T-cell (primary cell): ENCODE data around the gene TMEM181. TPM values are rescaled to one million over a fixed set of nuclear protein-coding genes. Genes with fewer than 3 reads are reported as not detected.

ENCODE experiments used
- ATAC-seq, 4 experiments: fragments of 200-7000 bp in 3 of 4; fragments of 150-1000 bp in 1 of 4; cut with Tn5 transposase; replicated peaks in 1 of 4; 1 replicate in 3 of 4; 2 replicates in 1 of 4; pipeline ENCODE4 v1.10.0; 2021; ENCODE audit warnings: moderate library complexity in 3 of 4, mild to moderate bottlenecking in 2 of 4, moderate number of reproducible peaks in 1 of 4
- CTCF ChIA-PET, 2 donors: fragments of 300-600 bp; sonication (Branson Sonifier 250); formaldehyde crosslinking; loops; one replicate each; lab custom pipeline; 2022; ENCODE audit warnings: antibody characterized with exemption in 2 of 2; lab: Charles Lee
- POLR2A ChIA-PET, 2 donors: fragments of 300-600 bp; sonication (Branson Sonifier 250); formaldehyde crosslinking; loops; one replicate each; lab custom pipeline; 2022; ENCODE audit warnings: antibody characterized with exemption in 2 of 2; lab: Charles Lee
- DNase-seq, 35 experiments: peaks; one replicate each; pipeline versions ENCODE4 v3.0.0 to v3.0.0-alpha.2; 2013 to 2023
- H3K27ac ChIP-seq: one replicate; pipeline ENCODE4 v1.5.1; 2013; ENCODE audit warnings: low read length
- H3K27me3 ChIP-seq, 2 experiments: replicated peaks in 1 of 2; 1 replicate in 1 of 2; 2 replicates in 1 of 2; pipeline versions ENCODE4 v1.6.1 to v1.7.0; 2013; ENCODE audit warnings: low read length in 1 of 2, mixed read lengths in 1 of 2; ENCODE audit not compliant: control insufficient read depth in 2 of 2, insufficient read depth in 2 of 2; ENCODE audit errors: extremely low read depth in 1 of 2
- H3K36me3 ChIP-seq, 2 donors: 1 replicate in 1 of 2; 2 replicates in 1 of 2; pipeline versions ENCODE4 v1.6.1 to v1.7.0; 2013; ENCODE audit warnings: low read length in 1 of 2; ENCODE audit not compliant: control insufficient read depth in 2 of 2, insufficient read depth in 1 of 2; ENCODE audit errors: extremely low read depth in 1 of 2
- H3K4me1 ChIP-seq, 2 experiments: 1 replicate in 1 of 2; 2 replicates in 1 of 2; pipeline versions ENCODE4 v1.6.1 to v1.7.0; 2013; ENCODE audit warnings: low read length in 2 of 2, mixed read lengths in 1 of 2; ENCODE audit not compliant: insufficient read depth in 2 of 2, control insufficient read depth in 1 of 2; ENCODE audit errors: extremely low read depth in 1 of 2
- H3K4me3 ChIP-seq, 2 donors: 1 replicate in 1 of 2; 2 replicates in 1 of 2; pipeline versions ENCODE4 v1.5.1 to v1.7.0; 2013; ENCODE audit warnings: mild to moderate bottlenecking in 2 of 2, low read length in 1 of 2, moderate library complexity in 1 of 2; ENCODE audit not compliant: control insufficient read depth in 1 of 2; ENCODE audit errors: extremely low read depth in 1 of 2
- H3K9me3 ChIP-seq: 2 replicates; pipeline ENCODE4 v1.7.0; 2013
- H3K27ac Mint-ChIP-seq, 2 donors: one replicate each; pipeline ENCODE4 v1.8.0; 2020 to 2021; ENCODE audit warnings: mild to moderate bottlenecking in 2 of 2, mixed read lengths in 2 of 2
- H3K27me3 Mint-ChIP-seq, 2 donors: one replicate each; pipeline ENCODE4 v1.8.0; 2021 to 2022; ENCODE audit warnings: mixed read lengths in 2 of 2
- H3K36me3 Mint-ChIP-seq: one replicate; pipeline ENCODE4 v1.8.0; 2021; ENCODE audit warnings: mixed read lengths
- H3K4me1 Mint-ChIP-seq, 3 donors: one replicate each; pipeline ENCODE4 v1.8.0; 2020 to 2022; ENCODE audit warnings: mixed read lengths in 3 of 3, mild to moderate bottlenecking in 1 of 3
- H3K4me3 Mint-ChIP-seq, 3 donors: one replicate each; pipeline ENCODE4 v1.8.0; 2020 to 2022; ENCODE audit warnings: mild to moderate bottlenecking in 3 of 3, mixed read lengths in 3 of 3, moderate library complexity in 3 of 3
- H3K9me3 Mint-ChIP-seq, 3 donors: one replicate each; pipeline ENCODE4 v1.8.0; 2020 to 2022; ENCODE audit warnings: mixed read lengths in 3 of 3
- WGBS: methylation state at CpG from one replicate; pipeline ENCODE4 v1.1.5; 2013; ENCODE audit warnings: missing lambda C conversion rate; ENCODE audit not compliant: insufficient coverage; 5-methylcytosine and 5-hydroxymethylcytosine counted together
- total RNA-seq, 35 experiments: library from RNA in 6 of 35; stranded (reverse) in 6 of 35; fragments of 120-200 nt in 1 of 35; gene quantifications; one replicate each; pipeline versions ENCODE4 v1.2.1 to v1.2.4 and lab custom pipeline; 2013 to 2026

TMEM181 gene
- total RNA-seq, 5 donors from 2014 or later (not counting 1 experiment from before 2014, with no cell fraction given) = 15.9 to 21.5 (median 19.9) TPM

DNA sequence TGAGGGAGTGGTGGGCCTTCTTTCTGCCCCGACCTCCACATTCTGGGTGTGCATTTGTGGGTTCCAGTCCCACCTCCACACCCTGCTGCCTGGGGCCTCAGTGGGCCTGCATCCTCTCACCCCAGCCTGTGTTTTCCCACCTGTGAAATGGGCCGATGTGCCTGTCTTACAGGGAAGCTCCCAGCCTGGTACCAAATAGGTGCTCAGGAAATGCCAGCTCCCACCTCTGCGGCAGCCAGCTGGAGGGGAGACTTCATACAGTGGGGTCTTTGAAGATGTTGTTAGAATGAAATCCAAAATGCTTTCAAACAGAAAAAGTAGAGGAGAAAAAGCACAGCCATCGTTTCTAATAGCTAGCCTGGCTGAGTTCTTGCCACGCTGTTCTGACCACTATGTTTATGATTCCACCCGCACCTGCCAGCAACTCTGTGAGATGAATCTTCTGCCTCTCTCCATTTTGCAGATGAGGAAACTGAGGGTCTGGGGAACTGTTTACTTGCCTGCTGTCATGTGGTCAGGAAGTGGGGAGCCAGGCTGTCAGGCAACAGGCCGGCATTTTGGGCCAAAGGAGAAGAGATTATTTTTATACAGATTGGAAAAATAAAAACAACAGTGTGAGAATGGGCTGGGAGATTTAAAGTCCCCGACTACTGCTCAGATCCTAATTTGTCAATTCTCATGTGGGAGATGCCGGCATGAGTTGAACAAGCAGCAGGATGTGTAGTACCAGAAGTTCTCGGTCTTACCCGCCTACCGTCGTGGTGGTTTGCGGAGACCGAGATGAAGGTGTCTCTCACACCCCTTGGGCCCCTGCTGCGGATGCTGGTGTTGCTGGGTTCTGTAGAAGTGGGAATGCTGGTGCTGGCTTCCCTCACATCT lies 4.6 kb downstream of the TMEM181 start:
- peak in 27 of 35 experiments; percentile 13 to 66 (median 34) for DNase-seq
- ChIA-PET POLR2A (interaction anchor here in 1 of 2 donors (0.5 kb wide), 1 partner anchor 160 kb away, joined by 5 read pairs; no protein-coding TSS in a partner anchor), CTCF (interaction anchor here in 1 of 2 donors (1.1 kb wide), 1 partner anchor 46 kb away, joined by 3 read pairs; no protein-coding TSS in a partner anchor)
- H3K4me3 ChIP-seq = peak overlapping the region in 1 of 2 donors; percentile 25
- H3K9me3 ChIP-seq = no peaks in the 10 kb centered on the region
- peak overlapping the region; percentile 69 for H3K27ac ChIP-seq
- no peaks in the 10 kb centered on the region for H3K9me3 Mint-ChIP-seq
- peaks cover 75 to 84% (median 78%) of the 10 kb centered on the region in 3 donors for H3K4me1 Mint-ChIP-seq
- peak in 1 of 4 experiments; percentile 14 for ATAC-seq
- H3K36me3 ChIP-seq = peaks cover 0 to 5% of the 10 kb centered on the region in 2 donors
- peaks cover 3% of the 10 kb centered on the region for H3K36me3 Mint-ChIP-seq
- no peaks in the 10 kb centered on the region for H3K27me3 Mint-ChIP-seq
- no peaks in the 10 kb centered on the region for H3K27me3 ChIP-seq
- H3K27ac Mint-ChIP-seq = peak overlapping the region; percentile 88 to 98
- H3K4me1 ChIP-seq = peaks cover 18 to 91% of the 10 kb centered on the region in 2 experiments
- peak overlapping the region; percentile 48 to 71 (median 54) for H3K4me3 Mint-ChIP-seq
- WGBS = 27% methylated on average over 3 of the region's 16 CpGs

- Histone ChIP-seq H3K4me3 (peak overlapping the region in 1 of 2 donors; percentile 25), H3K9me3 (no peaks in the 10 kb centered on the region), H3K27ac (peak overlapping the region; percentile 69), H3K36me3 (peaks cover 0 to 5% of the 10 kb centered on the region in 2 donors), H3K4me1 (peaks cover 18 to 94% of the 10 kb centered on the region in 2 experiments), H3K27me3 (no peaks in the 10 kb centered on the region)
- Mint-ChIP-seq H3K4me3 (peak overlapping the region; percentile 48 to 71 (median 54)), H3K27me3 (no peaks in the 10 kb centered on the region), H3K9me3 (no peaks in the 10 kb centered on the region), H3K27ac (peak overlapping the region; percentile 88 to 98), H3K4me1 (peaks cover 80 to 89% (median 84%) of the 10 kb centered on the region in 3 donors), H3K36me3 (peaks cover 6% of the 10 kb centered on the region)
- ATAC-seq = peak in 1 of 4 experiments; percentile 1
- CTCF ChIA-PET = interaction anchor here in 1 of 2 donors (1.1 kb wide), 1 partner anchor 46 kb away, joined by 3 read pairs; no protein-coding TSS in a partner anchor
- POLR2A ChIA-PET = no interaction called here
- WGBS = 69% methylated on average over 8 of the region's 9 CpGs
- no peak for DNase-seq
Observed at GRCh38 chr6:158565122-158565429, 5.2 kb downstream of the TMEM181 start.

DNA sequence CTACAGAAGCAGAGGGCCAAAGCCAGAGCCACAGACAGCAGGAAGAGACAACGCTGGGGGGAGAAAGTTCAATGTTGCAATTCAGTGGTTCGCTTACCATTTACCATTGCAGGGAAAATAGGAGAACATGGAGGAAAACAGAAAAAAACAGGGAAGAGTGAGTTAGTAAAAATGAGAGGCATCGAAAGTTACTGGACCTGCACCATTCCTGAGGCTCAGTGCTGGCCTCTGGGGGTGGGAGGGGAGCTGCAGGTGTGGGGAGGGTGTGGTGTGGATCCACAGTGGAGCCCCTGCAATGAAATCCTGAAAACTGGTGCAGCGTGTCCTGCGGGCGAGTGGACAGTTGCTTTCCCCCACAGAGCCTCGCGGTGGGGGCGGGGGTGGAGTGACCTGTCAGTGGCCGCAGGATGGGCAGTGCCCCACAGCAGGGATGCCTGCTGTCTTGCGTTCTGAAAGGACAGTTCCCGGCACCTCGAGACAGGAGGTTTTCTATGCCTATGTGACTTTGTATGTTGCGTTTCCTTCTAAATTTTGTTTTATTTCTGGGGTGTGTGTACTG lies 5.7 kb downstream of the TMEM181 start:
- 86% methylated on average over 13 of the region's 14 CpGs for WGBS
- H3K27me3 ChIP-seq = no peaks in the 10 kb centered on the region
- peak overlapping the region; percentile 69 for H3K27ac ChIP-seq
- H3K27me3 Mint-ChIP-seq = no peaks in the 10 kb centered on the region
- ATAC-seq = no peak
- no peaks in the 10 kb centered on the region for H3K9me3 Mint-ChIP-seq
- peaks cover 8% of the 10 kb centered on the region for H3K36me3 Mint-ChIP-seq
- H3K27ac Mint-ChIP-seq = peak overlapping the region; percentile 88 to 98
- CTCF ChIA-PET = no interaction called here
- peaks cover 18 to 98% of the 10 kb centered on the region in 2 experiments for H3K4me1 ChIP-seq
- peaks cover 0 to 6% of the 10 kb centered on the region in 2 donors for H3K36me3 ChIP-seq
- peak overlapping the region in 1 of 3 donors; percentile 78 for H3K4me3 Mint-ChIP-seq
- POLR2A ChIA-PET = no interaction called here
- peaks cover 82 to 91% (median 84%) of the 10 kb centered on the region in 3 donors for H3K4me1 Mint-ChIP-seq
- H3K4me3 ChIP-seq = peak overlapping the region in 1 of 2 donors; percentile 25
- no peaks in the 10 kb centered on the region for H3K9me3 ChIP-seq
- DNase-seq = no peak

DNA sequence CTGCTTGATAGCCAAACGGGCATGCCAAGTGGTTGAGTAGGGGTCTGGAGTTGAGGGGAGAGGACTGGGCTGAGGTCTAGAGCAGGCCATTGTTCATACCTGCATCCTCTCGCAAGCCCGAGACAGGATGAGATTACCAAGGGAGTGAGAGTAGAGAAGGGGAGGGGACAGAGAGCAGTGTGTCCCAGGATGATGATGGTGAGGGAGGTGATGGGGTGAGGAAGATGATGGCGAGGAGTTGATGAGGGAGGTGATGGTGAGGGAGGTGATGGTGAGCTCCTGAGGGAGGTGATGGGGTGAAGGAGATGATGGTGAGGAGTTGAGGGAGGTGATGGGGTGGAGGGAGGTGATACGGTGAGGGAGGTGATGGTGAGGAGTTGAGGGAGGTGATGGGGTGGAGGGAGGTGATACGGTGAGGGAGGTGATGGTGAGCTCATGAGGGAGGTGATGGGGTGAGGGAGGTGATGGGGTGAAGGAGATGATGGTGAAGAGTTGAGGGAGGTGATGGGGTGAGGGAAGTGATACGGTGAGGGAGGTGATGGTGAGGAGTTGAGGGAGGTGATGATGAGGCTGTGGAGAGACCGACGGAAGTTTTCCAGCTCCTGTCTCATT lies 6.4 kb downstream of the TMEM181 start:
- Mint-ChIP-seq H3K4me1 (peaks cover 77 to 88% (median 77%) of the 10 kb centered on the region in 3 donors), H3K9me3 (no peaks in the 10 kb centered on the region), H3K27ac (peak overlapping the region; percentile 97 to 98), H3K36me3 (peaks cover 10% of the 10 kb centered on the region), H3K4me3 (peak overlapping the region in 2 of 3 donors; percentile 25 to 78), H3K27me3 (no peaks in the 10 kb centered on the region)
- Histone ChIP-seq H3K4me3 (no peak overlapping the region), H3K4me1 (peaks cover 16 to 93% of the 10 kb centered on the region in 2 experiments), H3K27ac (peak overlapping the region; percentile 69), H3K27me3 (no peaks in the 10 kb centered on the region), H3K9me3 (no peaks in the 10 kb centered on the region), H3K36me3 (peaks cover 0 to 8% of the 10 kb centered on the region in 2 donors)
- WGBS = 86% methylated on average over 7 of the region's 9 CpGs
- DNase-seq = no peak
- POLR2A ChIA-PET = interaction anchor here in 1 of 2 donors (0.5 to 0.6 kb wide), 2 partner anchors 16 to 176 kb away, joined by 3 to 10 read pairs; no protein-coding TSS in a partner anchor
- CTCF ChIA-PET = interaction anchor here (0.6 kb wide), 4 partner anchors 23 to 554 kb away, joined by 3 to 5 read pairs (median 4); no protein-coding TSS in a partner anchor
- no peak for ATAC-seq

DNA sequence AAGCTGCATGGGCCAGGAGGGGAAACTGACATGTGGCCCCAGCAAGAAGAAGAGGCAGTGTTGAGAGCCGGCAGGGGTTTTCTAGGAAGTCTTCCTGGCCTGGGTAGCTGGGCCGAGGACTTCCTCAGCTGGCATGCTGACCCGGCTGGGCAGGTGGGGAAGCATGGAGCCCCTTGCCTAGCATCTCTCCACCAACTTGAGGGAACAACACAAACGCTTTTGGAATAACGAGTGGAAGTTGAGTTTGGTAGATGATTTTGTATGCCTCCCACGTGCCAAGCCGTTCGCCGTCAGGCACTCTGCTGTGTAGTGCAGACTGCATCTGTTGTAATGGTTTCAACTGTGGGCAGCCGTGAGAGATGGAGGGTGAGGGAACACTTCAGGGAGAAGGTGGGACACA lies 7.3 kb downstream of the TMEM181 start:
- ATAC-seq (no peak), DNase-seq (no peak)
- Histone ChIP-seq H3K4me1 (peaks cover 14 to 93% of the 10 kb centered on the region in 2 experiments), H3K36me3 (peaks cover 0 to 16% of the 10 kb centered on the region in 2 donors), H3K27me3 (no peaks in the 10 kb centered on the region), H3K9me3 (no peaks in the 10 kb centered on the region), H3K4me3 (no peak overlapping the region), H3K27ac (peak overlapping the region; percentile 69)
- Mint-ChIP-seq H3K27me3 (no peaks in the 10 kb centered on the region), H3K36me3 (peaks cover 14% of the 10 kb centered on the region), H3K9me3 (no peaks in the 10 kb centered on the region), H3K27ac (peak overlapping the region; percentile 97 to 98), H3K4me3 (peak overlapping the region in 2 of 3 donors; percentile 3 to 78), H3K4me1 (peaks cover 72 to 88% (median 77%) of the 10 kb centered on the region in 3 donors)
- ChIA-PET CTCF (interaction anchor here in 1 of 2 donors (0.6 kb wide), 1 partner anchor 315 kb away, joined by 5 read pairs; no protein-coding TSS in a partner anchor), POLR2A (interaction anchor here in 1 of 2 donors (0.5 kb wide), 1 partner anchor 15 kb away, joined by 3 read pairs; no protein-coding TSS in a partner anchor)
- WGBS = 98% methylated on average over 8 of the region's 10 CpGs
